ENCODE results near the gene CPAMD8.

CPAMD8 gene

GRCh38 chr19:17074634-17075034 lies 48.0 kb upstream of the CPAMD8 start:
- H3K4me2 ChIP-seq (ENCODE audit: low read length) = peak overlapping the region; percentile 81
- peak overlapping the region; percentile 22 for H3K4ac ChIP-seq (ENCODE audit: low read depth, low read length)
- H2BK12ac ChIP-seq (ENCODE audit: low read length) = no peak overlapping the region
- no peak overlapping the region for H3K23ac ChIP-seq (ENCODE audit: low read length)
- no peaks in the 10 kb centered on the region for H3K27me3 ChIP-seq (ENCODE audit: insufficient read depth, low read length)
- H2AFZ ChIP-seq (ENCODE audit: insufficient read depth, low read length, poor library complexity) = peak overlapping the region; percentile 93
- H2BK5ac ChIP-seq (ENCODE audit: low read depth, low read length, poor library complexity) = peak overlapping the region; percentile 87
- H4K12ac ChIP-seq (ENCODE audit: low read depth, low read length) = peak overlapping the region; percentile 26
- peak overlapping the region; percentile 87 for H3K18ac ChIP-seq (ENCODE audit: low read length)
- no peak overlapping the region for H2BK120ac ChIP-seq (ENCODE audit: insufficient read depth, low read length, poor library complexity)
- H2AK5ac ChIP-seq (ENCODE audit: low read length) = peak overlapping the region; percentile 56
- H3K36me3 ChIP-seq (ENCODE audit: control insufficient read depth in 1 of 2, insufficient read depth in 2 of 2, low read length in 2 of 2) = peaks cover 15 to 25% of the 10 kb centered on the region in 2 experiments
- peak overlapping the region; percentile 71 for H3K14ac ChIP-seq (ENCODE audit: low read length)
- H4K91ac ChIP-seq (ENCODE audit: low read depth, low read length) = peak overlapping the region; percentile 58
- no peaks in the 10 kb centered on the region for H3K9me3 ChIP-seq (ENCODE audit: insufficient read depth, low read depth, low read length)
- H3K79me2 ChIP-seq (ENCODE audit: control insufficient read depth, insufficient read depth, low read length, poor library complexity) = peaks cover 40% of the 10 kb centered on the region
- peak overlapping the region; percentile 97 for H3K4me3 ChIP-seq (ENCODE audit: low read depth, low read length)
- peaks cover 23 to 30% of the 10 kb centered on the region in 2 experiments for H3K4me1 ChIP-seq (ENCODE audit: control insufficient read depth in 1 of 2, insufficient read depth in 2 of 2, low read length in 2 of 2)
- DNase-seq = no peak
- H3K9ac ChIP-seq (ENCODE audit: low read length) = peak overlapping the region; percentile 77
- peaks cover 17% of the 10 kb centered on the region for H3K79me1 ChIP-seq (ENCODE audit: low read length)
- H3K27ac ChIP-seq (ENCODE audit: low read depth, low read length) = no peak overlapping the region
- peak overlapping the region; percentile 81 for H4K8ac ChIP-seq (ENCODE audit: low read depth, low read length)
- WGBS (ENCODE audit: extremely low coverage, insufficient coverage, insufficient read length) = no CpG with 5 or more reads among the region's 11 CpGs

DNA sequence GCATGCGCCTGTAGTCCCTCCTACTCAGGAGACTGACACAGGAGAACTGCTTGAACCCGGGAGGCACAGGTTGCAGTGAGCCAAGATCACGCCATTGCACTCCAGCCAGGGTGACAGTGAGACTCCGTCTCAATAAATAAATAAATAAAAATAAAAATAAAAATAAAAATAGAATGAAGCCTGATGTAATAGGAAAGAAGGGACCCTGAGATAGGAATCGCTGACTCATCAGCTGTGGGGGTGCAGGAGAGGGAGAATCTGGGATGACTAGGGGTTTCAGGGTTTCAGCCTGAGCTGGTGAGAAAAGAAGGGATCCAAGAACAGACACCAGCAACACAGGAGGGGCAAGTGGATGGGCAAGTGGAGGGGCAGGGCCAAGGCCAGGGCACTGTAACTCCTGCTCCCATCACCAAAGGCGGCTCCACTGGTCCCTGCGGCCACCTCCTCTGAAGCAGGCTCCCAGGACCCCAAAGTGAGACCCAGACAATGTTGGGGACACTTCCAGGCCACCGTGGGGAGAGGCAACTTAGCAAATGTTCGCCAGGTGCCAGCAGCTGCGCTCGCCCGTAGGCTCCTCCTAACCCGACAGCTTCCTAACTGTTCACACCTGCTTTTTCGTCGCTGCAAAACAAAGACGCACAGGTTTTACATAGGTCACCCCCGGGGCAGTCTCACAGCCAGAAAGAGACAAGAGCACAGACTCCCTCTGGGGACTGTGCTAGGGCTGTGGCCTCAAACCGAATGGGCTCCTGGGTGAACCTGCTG lies 47.4 kb upstream of the CPAMD8 start:
- Histone ChIP-seq H3K23ac (ENCODE audit: low read length) (no peak overlapping the region), H2AK5ac (ENCODE audit: low read length) (peak overlapping the region; percentile 56), H3K4me3 (ENCODE audit: low read depth, low read length) (peak overlapping the region; percentile 97), H3K4me1 (ENCODE audit: control insufficient read depth in 1 of 2, insufficient read depth in 2 of 2, low read length in 2 of 2) (peaks cover 19 to 25% of the 10 kb centered on the region in 2 experiments), H4K91ac (ENCODE audit: low read depth, low read length) (no peak overlapping the region), H3K4ac (ENCODE audit: low read depth, low read length) (peak overlapping the region; percentile 22), H2BK5ac (ENCODE audit: low read depth, low read length, poor library complexity) (no peak overlapping the region), H2BK120ac (ENCODE audit: insufficient read depth, low read length, poor library complexity) (no peak overlapping the region), H3K79me1 (ENCODE audit: low read length) (peaks cover 15% of the 10 kb centered on the region), H3K18ac (ENCODE audit: low read length) (peak overlapping the region; percentile 34), H3K14ac (ENCODE audit: low read length) (peak overlapping the region; percentile 15), H3K36me3 (ENCODE audit: control insufficient read depth in 1 of 2, insufficient read depth in 2 of 2, low read length in 2 of 2) (peaks cover 16 to 26% of the 10 kb centered on the region in 2 experiments), H3K27me3 (ENCODE audit: insufficient read depth, low read length) (no peaks in the 10 kb centered on the region), H3K9me3 (ENCODE audit: insufficient read depth, low read depth, low read length) (no peaks in the 10 kb centered on the region), H4K8ac (ENCODE audit: low read depth, low read length) (peak overlapping the region; percentile 8), H3K27ac (ENCODE audit: low read depth, low read length) (no peak overlapping the region), H3K79me2 (ENCODE audit: control insufficient read depth, insufficient read depth, low read length, poor library complexity) (peaks cover 37% of the 10 kb centered on the region), H3K9ac (ENCODE audit: low read length) (peak overlapping the region; percentile 77), H4K12ac (ENCODE audit: low read depth, low read length) (no peak overlapping the region), H3K4me2 (ENCODE audit: low read length) (peak overlapping the region; percentile 81), H2AFZ (ENCODE audit: insufficient read depth, low read length, poor library complexity) (no peak overlapping the region), H2BK12ac (ENCODE audit: low read length) (no peak overlapping the region)
- WGBS (ENCODE audit: extremely low coverage, insufficient coverage, insufficient read length) = no CpG with 5 or more reads among the region's 18 CpGs
- DNase-seq = peak in 1 of 2 donors; percentile 49

DNA sequence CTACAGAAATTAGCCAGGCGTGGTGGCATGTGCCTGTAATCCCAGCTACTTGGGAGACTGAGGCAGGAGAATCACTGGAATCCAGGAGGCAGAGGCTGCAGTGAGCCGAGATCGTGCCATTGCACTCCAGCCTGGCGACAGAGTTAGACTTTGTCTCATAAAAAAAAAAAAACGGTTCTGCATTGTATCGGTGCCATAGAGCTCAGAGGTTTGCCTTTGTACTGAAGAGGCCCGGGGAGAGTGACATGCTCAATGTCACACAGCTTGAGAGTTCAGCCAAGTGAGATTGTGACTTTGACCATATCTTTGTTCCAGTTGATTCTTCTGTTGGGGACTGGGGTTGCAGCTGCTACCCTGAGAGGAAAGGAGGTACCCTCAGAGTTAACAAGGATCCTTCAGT lies 44.3 kb upstream of the CPAMD8 start:
- H2BK120ac ChIP-seq (ENCODE audit: insufficient read depth, low read length, poor library complexity) = no peak overlapping the region
- no peak overlapping the region for H2BK12ac ChIP-seq (ENCODE audit: low read length)
- no peak for DNase-seq
- WGBS (ENCODE audit: extremely low coverage, insufficient coverage, insufficient read length) = no CpG with 5 or more reads among the region's 7 CpGs
- no peak overlapping the region for H3K27ac ChIP-seq (ENCODE audit: low read depth, low read length)
- H3K4me3 ChIP-seq (ENCODE audit: low read depth, low read length) = no peak overlapping the region
- H2BK5ac ChIP-seq (ENCODE audit: low read depth, low read length, poor library complexity) = no peak overlapping the region
- H3K23ac ChIP-seq (ENCODE audit: low read length) = no peak overlapping the region
- no peak overlapping the region for H3K14ac ChIP-seq (ENCODE audit: low read length)
- H3K4ac ChIP-seq (ENCODE audit: low read depth, low read length) = no peak overlapping the region
- H3K27me3 ChIP-seq (ENCODE audit: insufficient read depth, low read length) = no peaks in the 10 kb centered on the region
- no peak overlapping the region for H3K4me2 ChIP-seq (ENCODE audit: low read length)
- peaks cover 23 to 34% of the 10 kb centered on the region in 2 experiments for H3K36me3 ChIP-seq (ENCODE audit: control insufficient read depth in 1 of 2, insufficient read depth in 2 of 2, low read length in 2 of 2)
- H4K12ac ChIP-seq (ENCODE audit: low read depth, low read length) = no peak overlapping the region
- no peak overlapping the region for H2AFZ ChIP-seq (ENCODE audit: insufficient read depth, low read length, poor library complexity)
- H3K9me3 ChIP-seq (ENCODE audit: insufficient read depth, low read depth, low read length) = no peaks in the 10 kb centered on the region
- H3K79me1 ChIP-seq (ENCODE audit: low read length) = peaks cover 10% of the 10 kb centered on the region
- peaks cover 14% of the 10 kb centered on the region for H3K79me2 ChIP-seq (ENCODE audit: control insufficient read depth, insufficient read depth, low read length, poor library complexity)
- H3K9ac ChIP-seq (ENCODE audit: low read length) = no peak overlapping the region
- no peak overlapping the region for H3K18ac ChIP-seq (ENCODE audit: low read length)
- H4K91ac ChIP-seq (ENCODE audit: low read depth, low read length) = no peak overlapping the region
- H4K8ac ChIP-seq (ENCODE audit: low read depth, low read length) = no peak overlapping the region
- H3K4me1 ChIP-seq (ENCODE audit: control insufficient read depth in 1 of 2, insufficient read depth in 2 of 2, low read length in 2 of 2) = peaks cover 7 to 12% of the 10 kb centered on the region in 2 experiments
- H2AK5ac ChIP-seq (ENCODE audit: low read length) = no peak overlapping the region

DNA sequence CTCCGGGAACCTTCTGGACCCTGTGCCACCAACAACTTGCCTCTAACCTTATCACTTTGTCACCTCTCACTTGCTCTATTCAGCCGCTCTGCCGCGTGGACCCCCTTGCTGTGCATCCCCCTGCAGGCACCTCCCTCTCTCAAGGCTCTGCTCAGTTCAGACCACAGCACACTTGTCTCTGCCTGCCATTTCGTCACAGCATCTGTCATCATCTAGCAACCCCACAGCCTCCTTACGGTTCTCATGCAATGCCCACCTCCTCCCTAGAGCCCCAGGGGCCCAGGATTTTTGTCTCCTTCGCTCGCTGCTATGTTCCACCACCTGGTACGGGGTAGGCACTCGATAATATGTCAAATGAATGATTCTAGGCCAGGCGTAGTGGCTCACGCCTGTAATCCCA lies 43.8 kb upstream of the CPAMD8 start:
- H3K9me3 ChIP-seq (ENCODE audit: insufficient read depth, low read depth, low read length) = no peaks in the 10 kb centered on the region
- no peak overlapping the region for H3K18ac ChIP-seq (ENCODE audit: low read length)
- no peak overlapping the region for H3K4me3 ChIP-seq (ENCODE audit: low read depth, low read length)
- no peak for DNase-seq
- H2BK12ac ChIP-seq (ENCODE audit: low read length) = no peak overlapping the region
- H3K4me1 ChIP-seq (ENCODE audit: control insufficient read depth in 1 of 2, insufficient read depth in 2 of 2, low read length in 2 of 2) = peaks cover 7 to 14% of the 10 kb centered on the region in 2 experiments
- no peak overlapping the region for H3K4me2 ChIP-seq (ENCODE audit: low read length)
- H3K27ac ChIP-seq (ENCODE audit: low read depth, low read length) = no peak overlapping the region
- peaks cover 7% of the 10 kb centered on the region for H3K79me1 ChIP-seq (ENCODE audit: low read length)
- H3K23ac ChIP-seq (ENCODE audit: low read length) = no peak overlapping the region
- H4K91ac ChIP-seq (ENCODE audit: low read depth, low read length) = no peak overlapping the region
- H2AFZ ChIP-seq (ENCODE audit: insufficient read depth, low read length, poor library complexity) = no peak overlapping the region
- H4K8ac ChIP-seq (ENCODE audit: low read depth, low read length) = no peak overlapping the region
- no peak overlapping the region for H4K12ac ChIP-seq (ENCODE audit: low read depth, low read length)
- H2AK5ac ChIP-seq (ENCODE audit: low read length) = no peak overlapping the region
- WGBS (ENCODE audit: extremely low coverage, insufficient coverage, insufficient read length) = no CpG with 5 or more reads among the region's 12 CpGs
- no peaks in the 10 kb centered on the region for H3K27me3 ChIP-seq (ENCODE audit: insufficient read depth, low read length)
- H3K36me3 ChIP-seq (ENCODE audit: control insufficient read depth in 1 of 2, insufficient read depth in 2 of 2, low read length in 2 of 2) = peaks cover 23 to 34% of the 10 kb centered on the region in 2 experiments
- no peak overlapping the region for H3K9ac ChIP-seq (ENCODE audit: low read length)
- H2BK5ac ChIP-seq (ENCODE audit: low read depth, low read length, poor library complexity) = no peak overlapping the region
- no peak overlapping the region for H3K14ac ChIP-seq (ENCODE audit: low read length)
- H3K4ac ChIP-seq (ENCODE audit: low read depth, low read length) = no peak overlapping the region
- H3K79me2 ChIP-seq (ENCODE audit: control insufficient read depth, insufficient read depth, low read length, poor library complexity) = peaks cover 12% of the 10 kb centered on the region
- no peak overlapping the region for H2BK120ac ChIP-seq (ENCODE audit: insufficient read depth, low read length, poor library complexity)
